Activated CD8-positive, alpha-beta memory T cell treated with anti-CD3 and anti-CD28 coated beads for 4 hours (primary cell): Measurements from ENCODE around the gene IGF2.

ENCODE experiments used
- DNase-seq, 2 donors: peaks; one replicate each; pipeline ENCODE4 v3.0.0-alpha.2; 2020; ENCODE audit warnings: low read depth in 2 of 2

Gene IGF2

DNA sequence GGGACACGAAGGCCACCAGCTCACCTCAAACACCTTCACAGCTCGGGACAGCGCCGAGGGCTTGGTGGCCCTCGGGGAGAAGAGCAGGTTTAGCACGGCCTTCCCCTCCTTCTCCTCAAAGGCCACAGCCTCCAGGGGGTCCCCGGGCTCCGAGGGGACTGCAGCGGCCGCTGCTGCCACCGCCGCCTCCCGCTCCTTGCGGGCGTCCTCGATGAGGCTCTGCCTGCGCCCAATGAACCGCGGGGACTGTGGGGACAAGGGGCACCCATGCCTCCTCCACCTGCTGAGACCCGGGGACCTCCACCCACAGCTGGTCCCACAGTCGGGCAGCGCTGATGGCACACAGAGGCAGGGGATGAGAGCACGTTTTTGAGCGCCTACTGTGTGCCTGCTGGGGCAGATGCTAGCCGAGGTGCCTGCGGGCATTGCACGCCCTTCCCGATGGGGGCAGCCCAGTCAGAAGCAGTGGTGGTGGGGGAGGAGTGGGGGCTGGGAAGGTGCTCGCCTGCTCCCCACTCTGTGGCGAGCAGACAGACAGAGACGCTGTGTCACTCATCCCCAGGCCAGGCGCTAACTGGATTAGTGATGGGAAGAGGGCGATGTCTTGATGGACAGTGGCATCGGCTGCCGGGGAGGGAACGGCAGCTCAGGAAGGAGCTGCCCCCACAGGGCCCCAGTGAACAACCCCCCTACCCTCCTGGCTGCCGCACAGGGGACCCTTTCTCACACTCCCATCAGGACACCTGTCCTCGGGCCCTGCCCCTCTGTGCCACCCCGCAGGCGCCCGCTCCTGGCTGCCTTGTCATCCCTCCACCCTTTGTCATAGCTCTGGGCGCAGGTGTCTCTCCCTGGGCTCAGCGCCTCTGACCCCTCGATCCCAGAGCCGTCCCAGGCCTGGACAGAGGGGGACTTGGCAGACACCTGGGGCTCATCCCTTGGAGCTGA lies 30.7 kb upstream of the IGF2 start:
- no peak for DNase-seq

DNA sequence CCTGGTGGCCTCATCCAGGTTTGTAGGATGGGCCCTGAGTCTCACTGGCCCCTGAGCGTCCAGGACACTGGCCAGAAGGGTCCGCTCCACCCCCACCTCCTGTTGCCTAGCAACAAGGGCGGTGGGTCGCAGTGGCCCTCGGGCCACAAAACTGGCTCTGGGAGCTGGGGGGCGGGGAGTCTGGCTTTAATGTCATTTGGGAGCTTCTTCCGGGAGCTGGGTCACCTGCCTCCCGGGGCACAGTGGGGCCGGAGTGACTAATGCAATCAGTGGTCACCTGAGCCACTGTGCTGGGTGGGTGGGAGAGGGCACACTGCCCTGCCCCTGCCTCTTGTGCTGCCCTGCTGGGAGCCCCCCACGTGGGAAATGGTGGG lies 29.8 kb upstream of the IGF2 start:
- no peak for DNase-seq

DNA sequence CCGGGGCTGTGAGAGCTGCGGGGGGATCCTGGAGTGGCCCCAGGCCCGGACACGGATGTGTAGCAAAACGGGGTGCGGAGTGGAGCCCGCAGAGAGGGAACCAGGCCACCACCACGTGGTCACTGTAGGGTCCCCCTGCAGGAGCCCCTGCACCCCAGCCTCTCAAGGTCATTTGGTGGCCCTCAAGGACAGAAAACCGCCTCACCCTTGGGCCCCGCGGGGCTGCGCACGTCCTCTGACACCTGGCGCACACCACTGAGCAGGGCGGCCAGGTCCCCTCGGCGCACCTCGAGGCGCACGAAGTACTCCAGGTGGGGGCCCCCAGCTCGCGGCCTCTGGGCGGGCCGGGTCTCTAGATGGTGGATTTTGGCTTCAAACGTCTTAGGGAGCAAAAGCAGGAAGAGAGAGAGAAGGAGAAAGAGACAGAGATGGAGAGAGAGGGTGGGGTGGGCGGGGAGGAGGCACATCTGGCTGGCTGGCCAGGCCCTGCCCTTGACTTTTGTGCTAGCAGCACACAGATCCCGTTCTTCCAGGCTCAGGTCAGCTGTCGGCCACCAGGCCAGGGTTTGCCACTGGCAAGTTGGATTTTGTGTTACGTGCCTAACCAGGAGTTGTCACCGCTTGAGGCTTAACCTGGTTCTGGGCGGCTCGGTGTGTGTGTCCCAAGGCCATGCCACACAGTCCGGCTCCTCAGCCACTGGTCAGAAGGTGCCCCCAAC lies 29.3 kb upstream of the IGF2 start:
- DNase-seq = no peak

DNA sequence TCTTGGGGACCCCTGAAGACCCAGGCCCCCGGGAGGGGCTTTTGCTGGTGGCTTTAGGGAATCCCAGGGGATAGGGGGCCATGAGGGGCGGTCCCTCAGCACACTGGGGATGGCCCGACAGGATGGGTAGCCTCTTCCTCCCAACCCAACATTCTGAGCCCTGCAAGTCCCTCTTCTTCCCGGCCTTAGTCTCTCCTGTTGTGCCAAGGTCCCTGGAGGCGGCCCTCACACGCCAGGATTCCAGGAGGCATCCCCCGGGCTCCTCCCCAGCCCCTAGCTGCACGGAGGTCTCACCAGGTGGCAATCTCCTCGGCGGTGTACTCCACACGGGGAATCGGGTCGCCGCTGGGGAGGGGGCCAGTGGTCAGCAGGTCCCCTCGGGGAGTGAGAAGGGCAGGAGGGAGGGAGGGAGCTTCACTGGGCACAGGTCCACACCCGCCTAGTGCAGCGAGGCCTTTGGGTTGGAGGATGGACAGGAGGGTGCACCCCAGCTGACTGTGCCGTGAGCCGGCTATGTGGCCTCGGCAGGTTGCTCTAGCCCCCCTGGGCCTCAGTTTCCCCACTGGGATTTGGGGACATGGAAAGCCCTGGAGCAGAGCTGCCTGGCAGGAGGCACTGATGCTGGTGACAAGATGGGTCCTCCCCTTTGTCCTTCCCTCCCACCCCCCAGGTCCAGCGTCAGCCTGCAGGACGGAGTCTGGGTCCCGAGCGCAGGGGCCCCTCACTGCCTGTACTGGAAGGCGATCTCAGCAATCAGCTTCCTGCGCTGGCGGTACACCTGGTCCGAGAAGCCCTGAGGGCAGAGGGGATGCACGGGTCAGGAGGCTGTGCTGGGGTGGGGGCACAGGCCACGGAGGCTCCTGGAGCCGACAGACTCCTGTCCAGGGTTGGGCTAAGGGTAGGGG lies 28.2 kb upstream of the IGF2 start:
- DNase-seq = no peak

DNA sequence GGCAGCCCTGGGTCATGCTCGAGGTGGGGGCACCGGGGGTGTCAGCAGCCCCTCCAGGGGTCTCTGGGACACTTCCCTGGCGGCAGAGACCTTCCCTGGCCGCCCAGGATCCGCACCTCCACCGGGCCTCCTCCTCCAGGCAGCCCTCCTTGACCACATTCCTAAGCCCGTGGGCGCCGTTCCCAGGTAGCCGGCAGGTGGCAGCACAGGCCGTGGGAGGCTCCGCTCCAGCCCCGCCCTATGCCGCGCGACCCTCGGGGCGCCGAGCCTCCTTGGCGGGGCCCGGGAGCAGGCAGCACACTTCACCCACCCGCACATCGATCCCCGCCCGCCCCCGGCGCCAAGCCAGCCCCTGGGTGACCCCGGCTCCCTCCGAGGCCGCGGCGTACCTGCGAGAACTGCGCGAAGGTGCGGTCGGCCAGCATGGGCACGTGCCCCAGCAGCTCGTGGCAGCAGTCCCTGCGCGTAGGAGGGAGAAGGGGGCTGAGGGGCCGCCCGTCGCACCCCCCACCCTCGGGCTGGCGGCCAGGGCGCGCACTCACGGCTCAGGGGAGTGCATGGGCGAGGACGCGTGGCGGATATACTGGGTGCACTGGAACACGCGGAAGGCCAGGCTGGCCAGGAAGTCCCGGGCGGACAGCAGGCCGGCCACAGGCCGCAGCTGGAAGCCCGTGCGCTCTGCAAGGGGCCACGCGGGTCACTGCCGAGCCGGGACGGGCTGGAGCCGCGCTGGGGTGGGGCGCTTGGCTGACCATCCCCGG lies 27.1 kb upstream of the IGF2 start:
- DNase-seq = no peak

DNA sequence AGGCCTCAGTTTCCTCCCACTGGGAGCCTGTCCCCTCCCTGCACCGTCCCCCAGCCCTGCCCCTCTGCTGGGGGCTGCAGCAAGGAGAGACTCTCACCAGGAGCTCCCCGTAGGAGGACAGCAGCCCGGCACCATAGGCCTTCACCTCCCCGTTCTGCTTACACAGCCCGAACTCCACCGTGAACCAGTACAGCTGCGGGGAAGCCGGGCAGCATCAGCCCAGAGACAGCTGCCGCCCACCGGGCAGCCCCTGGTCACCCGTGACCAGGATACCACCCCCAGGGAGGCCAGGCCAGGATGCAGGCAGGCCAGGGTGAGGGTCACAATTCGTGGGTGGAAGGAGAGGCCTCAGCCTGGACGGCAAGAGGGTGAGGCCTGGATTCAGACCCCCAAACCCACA lies 26.4 kb upstream of the IGF2 start:
- DNase-seq = no peak

DNA sequence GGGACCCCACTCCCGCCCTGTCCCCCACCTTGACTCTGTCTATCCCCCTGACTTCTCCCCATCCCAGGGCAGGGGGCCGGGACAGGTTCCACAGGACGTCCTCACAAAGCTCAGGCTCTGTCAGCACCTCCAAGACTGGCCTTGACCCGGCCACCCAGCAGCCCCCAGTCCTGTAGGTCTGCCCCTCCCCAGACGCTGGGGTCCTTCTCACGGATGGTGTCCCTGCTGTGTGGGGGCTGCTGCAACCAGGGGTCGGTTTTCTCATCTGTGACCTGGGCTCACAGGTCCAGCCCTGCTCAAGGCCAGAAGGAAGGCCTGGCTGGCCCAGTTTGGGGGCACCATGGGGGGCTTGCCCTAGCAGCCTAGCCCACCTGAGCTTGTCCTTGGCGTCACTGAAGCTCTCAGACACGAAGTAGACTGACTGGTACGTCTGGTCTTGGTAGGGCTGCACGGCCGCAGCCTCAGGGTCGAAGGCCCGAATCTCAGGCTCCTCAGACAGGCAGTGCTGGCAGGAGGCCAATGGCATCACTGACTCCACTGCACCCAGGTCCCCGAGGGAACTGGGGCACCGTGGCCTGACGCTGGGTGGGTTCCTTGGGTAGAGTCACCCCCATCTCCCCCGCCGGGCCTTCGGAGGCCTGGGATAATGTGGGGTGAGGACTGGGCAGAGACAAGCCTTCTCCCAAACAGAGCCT lies 25.8 kb upstream of the IGF2 start:
- no peak for DNase-seq

DNA sequence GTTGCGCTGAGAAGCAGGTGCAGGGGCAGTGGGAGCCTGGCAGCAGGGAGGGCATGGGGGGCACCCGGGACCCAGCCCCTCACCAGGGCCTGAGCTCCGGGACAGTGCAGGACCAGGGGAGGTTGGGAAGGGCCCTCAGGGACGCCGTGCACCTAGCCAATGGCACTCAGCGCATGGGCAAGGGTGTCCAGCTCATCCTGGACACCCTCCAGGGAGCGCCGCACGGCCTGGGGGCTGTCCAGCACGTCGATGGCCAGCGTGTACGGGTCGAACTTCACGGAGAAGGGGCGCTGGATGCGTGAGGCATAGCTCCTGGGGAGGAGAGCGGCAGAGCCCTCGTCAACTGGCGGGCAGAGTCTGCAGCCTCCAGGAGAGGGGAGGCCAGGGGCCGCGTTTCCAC lies 24.9 kb upstream of the IGF2 start:
- DNase-seq = no peak

DNA sequence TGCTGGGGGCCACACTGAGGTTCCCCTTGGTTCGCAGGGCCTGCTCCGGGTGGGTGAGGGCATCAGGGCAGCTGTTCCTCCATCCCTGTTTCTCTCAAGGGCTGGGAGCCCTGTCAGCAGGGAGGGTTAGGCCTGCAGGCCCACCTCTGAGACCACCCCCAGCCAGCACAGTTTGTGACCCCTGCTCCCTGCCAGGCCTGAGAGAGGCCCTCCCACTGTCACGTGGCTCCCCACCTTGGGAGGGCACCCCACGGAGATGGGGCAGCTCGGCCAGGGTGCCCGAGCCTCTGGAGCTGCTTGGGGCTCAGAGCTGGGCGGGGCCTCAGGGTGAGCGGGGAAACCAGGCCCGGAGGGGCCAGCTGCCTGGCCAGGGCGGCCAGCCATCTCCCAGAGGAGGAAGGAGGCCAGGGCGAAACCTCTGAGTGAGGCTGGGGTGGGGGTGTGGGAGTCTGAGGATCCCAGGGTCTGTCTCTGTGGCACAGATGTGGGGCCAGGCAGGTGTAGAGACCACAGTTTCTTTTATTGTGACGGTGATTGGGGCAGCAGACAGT lies 24.3 kb upstream of the IGF2 start:
- no peak for DNase-seq

DNA sequence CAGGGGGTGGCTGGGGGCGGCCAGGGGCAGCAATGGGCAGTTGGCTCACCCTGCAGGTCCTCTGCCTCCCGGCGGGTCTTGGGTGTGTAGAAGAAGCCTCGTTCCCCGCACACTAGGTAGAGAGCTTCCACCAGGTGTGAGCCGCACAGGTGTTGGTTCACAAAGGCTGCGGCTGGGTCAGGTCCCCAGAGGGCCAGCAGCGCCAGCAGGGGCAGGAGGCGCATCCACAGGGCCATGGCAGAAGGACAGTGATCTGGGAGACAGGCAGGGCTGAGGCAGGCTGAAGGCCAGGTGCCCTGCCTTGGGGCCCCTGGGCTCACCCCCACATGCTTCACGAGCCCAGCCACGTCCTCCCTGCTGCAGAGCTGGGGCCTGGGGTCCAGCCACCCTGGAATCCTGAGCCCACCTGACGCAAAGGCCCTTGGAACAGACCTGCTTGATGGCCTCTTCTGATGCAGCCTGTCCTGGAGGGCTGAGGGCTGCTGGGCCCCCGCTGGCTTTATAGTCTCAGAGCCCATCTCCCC lies 21.6 kb upstream of the IGF2 start, which contains the start of gene INS:
Gene INS, minus strand, starts transcription at position 474 of the 524 bp plus-strand sequence. Its CDS starts 238 bp downstream, at position 236.
- DNase-seq = no peak

DNA sequence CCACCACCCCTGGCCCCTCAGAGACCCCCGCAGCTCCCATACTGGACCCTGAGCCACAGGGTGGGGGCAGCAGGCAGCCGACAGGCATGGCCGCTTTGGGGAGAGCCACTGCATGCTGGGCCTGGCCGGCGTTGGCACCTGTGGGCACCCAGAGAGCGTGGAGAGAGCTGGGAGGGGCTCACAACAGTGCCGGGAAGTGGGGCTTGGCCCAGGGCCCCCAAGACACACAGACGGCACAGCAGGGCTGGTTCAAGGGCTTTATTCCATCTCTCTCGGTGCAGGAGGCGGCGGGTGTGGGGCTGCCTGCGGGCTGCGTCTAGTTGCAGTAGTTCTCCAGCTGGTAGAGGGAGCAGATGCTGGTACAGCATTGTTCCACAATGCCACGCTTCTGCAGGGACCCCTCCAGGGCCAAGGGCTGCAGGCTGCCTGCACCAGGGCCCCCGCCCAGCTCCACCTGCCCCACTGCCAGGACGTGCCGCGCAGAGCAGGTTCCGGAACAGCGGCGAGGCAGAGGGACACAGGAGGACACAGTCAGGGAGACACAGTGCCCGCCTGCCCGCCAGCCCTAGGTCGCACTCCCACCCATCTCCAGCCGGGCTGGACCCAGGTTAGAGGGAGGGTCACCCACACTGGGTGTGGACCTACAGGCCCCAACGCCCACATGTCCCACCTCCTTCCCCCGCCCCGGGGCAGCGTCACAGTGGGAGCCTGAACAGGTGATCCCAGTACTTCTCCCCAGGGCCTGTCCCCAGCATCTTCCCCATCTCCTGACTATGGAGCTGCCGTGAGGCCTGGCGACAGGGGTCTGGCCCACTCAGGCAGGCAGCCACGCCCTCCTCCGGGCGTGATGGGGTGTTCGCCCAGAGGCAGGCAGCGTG lies 20.6 kb upstream of the IGF2 start:
- no peak for DNase-seq

DNA sequence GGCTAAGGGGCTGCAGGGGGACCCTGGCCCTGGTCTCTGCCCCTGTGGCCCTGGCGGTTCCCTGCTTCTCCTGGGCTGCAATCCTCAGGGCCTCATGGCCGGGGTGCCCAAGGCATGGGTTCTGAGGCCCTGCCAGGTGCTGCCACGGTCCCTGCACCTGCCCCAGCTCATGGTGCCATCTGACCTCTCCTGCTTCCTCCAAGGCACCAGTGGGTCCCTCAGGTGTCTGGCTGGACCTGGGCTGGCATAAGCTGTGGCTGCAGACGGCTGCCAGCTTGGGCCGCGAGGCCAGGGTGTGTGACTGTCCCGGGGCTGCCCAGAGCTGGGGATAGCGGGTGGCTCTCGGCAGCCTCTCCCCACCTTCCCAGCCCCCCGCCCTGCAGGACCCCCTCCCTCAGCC lies 19.8 kb upstream of the IGF2 start:
- DNase-seq = no peak

DNA sequence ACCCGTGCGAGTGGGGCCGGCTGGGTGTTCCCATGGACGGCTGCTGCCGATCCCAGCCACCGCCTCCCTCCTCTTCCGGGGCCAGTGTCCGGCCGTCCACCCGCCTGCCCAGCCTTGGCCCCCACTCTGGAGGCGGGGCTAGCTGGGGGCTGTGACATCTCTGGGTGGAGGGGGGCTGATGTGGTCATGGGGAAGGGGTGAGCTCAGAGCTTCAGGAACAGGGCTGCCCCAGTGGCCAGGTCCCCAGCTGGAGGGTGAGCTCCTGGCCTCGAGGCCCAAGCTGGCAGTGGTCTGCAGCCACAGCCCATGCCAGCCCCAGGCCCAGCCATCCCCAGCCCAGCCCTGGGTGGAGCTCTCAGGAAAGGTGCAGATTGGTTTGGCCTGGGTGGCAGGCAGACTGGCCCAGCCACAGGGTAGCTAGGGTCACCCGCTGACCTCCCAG lies 19.1 kb upstream of the IGF2 start:
- no peak for DNase-seq

DNA sequence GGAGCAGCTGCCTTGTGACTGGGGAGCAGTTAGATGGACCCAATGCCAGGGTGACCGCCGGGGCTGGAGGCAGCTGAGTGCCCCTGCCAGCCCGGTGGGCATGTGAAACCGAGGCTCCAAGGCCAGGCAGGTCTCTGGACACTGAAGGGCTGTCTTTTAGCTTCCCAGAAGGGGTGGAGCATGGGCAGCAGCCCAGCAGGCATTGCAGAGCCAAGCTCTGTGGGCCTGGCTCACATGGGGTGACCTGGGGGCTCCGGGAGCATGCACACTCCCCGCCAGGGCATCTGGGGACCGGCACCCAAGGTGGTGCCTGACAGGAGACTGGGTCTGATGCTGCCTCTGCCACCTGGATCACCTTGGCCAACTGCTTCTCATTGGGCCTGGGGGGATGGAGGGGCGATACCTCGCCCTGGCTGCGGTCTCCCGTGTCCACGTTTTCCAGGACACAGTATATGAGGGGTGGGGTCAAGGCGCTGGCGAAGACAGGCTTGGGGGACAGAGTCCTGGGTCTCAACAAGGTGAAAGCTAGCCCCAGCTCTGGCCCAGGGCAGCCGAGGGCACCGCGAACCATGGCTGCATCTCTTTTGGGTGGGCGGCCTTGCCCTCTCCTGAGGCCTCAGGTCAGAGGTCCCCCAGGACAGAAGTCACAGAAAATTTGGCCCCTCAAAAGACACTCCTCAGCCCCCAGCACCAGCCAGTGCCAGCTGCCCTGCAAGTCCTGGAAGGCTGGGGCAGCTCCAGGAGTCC lies 18.3 kb upstream of the IGF2 start:
- no peak for DNase-seq

DNA sequence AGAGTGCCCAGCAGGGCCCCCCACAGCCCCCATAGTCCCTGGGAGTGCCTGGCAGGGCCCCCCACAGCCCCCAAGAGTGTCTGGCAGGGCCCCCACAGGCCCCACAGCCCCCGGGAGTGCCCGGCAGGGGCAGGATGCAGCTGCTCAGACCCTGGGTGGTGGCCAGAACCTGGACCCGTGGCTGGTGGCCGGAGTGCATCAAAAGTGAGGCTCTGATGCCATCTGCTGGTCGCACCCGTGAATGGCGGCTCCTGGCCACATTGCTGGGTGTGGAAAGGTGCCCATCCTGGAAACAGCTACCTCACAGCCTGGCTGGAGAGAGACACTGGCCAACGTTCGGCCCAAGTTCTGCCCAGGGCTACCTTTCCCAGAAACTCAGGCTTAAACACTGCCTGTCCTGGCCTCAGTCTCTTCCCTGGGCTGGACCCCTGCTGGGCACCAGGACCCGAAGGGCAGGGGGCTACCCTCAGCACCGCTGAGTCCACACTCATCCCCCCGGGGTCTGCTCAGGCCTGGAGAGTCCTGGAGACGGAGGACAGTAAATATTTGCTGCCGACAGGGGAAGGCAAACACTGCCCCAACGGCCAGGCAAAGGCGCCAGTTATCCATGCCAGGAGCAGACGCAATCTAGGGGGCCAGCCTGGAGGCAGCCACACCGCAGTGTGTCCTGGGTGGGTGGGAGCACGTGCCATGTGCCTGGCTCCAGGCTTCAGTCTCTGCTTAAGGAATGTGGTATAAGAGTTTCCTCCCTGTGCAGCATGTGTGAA lies 17.4 kb upstream of the IGF2 start:
- no peak for DNase-seq

DNA sequence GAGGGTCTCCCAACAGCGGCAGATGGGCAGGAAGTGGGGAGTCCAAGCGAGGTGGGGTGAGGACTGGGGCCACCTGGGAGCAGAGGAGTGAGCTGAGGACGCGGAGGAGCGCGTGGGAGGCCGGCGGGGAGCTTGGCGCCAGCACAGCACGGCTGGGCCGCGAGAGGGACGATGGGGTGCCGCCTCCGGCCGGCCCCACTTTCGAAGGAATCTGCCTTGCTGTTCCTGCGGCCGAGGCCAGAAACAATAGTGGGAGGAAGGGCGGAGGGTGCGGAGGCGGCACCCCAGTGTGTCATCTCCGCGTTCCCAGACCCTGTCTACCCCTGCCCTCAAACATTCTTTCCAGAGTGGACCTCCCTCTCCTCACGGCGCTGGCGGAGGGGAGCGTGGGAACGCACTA lies 16.3 kb upstream of the IGF2 start:
- no peak for DNase-seq

DNA sequence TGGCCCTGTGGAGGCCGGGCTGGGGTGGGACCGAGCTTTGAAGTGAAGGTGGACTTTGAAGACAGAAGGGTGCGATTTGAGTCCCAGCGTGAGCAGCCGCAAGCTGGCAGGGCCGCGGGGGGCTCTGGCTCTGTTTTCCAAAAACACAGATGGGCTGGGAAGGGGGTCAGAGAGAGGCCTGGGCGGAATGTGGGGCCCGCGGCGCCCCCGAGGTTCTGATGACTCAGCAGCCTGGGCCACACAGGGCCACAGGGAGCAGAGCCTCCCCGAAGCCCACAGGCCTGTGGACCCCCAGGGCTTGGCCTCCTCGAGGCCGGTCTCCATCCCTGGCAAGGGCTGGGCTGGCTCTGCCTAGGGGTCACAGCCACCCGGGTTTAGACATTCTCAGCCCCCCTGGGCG lies 15.7 kb upstream of the IGF2 start:
- DNase-seq = no peak

DNA sequence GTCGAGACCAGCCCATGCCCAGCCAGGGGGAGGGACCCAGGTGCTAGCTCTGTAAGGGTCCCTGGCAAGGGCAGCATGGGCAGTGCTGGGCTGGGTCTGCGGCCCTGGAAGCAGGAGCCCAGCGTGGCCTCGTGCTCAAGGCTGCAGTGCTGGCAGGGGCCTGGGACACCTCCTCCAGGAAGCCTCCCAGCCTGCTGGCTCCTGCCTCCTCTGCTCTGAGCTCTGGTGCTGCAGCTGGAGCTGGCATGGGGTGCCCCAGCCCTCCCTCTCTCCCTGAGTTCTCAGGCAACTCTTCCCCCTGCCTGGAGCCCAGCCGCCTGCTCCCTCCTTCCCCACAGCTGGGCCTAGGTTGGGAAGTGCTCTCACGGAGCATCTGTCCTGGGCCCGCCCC lies 15.0 kb upstream of the IGF2 start:
- DNase-seq = no peak
